LHCN-M2 (cell line): ENCODE measurements around the gene TEAD1. TPM values are rescaled to one million over a fixed set of nuclear protein-coding genes. Genes with fewer than 3 reads are reported as not detected.

Experiments
- DNase-seq: peaks from one replicate; pipeline ENCODE4 v3.0.0-alpha.2; 2012; ENCODE audit warnings: low read depth
- total RNA-seq: library from RNA; depleted of rRNA; stranded (reverse); fragments of >200 nt; gene quantifications from 2 replicates; pipeline ENCODE4 v1.2.3, GENCODE V29; 2014

TEAD1 gene
- total RNA-seq, 1 experiment from 2014 or later, result 105 TPM

DNA sequence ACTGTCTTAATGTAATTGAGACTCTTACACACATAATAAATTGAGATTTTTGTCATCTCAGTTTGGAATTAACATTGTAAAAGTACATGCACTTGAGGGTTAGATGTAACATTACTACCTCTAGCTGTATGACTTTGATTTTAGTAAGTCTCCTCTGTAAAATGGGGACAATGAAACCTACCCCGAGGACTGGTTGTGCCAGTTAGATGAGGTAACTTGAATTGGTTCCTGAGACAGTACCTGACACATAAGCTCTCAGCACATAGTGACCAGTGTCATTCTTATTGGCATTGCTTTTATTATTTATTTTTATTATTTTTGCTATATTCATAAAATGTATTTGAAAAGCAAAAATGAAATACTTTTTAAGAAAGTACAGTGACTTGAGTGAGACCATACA, 114.8 kb downstream of the TEAD1 start:
- DNase-seq, result no peak

DNA sequence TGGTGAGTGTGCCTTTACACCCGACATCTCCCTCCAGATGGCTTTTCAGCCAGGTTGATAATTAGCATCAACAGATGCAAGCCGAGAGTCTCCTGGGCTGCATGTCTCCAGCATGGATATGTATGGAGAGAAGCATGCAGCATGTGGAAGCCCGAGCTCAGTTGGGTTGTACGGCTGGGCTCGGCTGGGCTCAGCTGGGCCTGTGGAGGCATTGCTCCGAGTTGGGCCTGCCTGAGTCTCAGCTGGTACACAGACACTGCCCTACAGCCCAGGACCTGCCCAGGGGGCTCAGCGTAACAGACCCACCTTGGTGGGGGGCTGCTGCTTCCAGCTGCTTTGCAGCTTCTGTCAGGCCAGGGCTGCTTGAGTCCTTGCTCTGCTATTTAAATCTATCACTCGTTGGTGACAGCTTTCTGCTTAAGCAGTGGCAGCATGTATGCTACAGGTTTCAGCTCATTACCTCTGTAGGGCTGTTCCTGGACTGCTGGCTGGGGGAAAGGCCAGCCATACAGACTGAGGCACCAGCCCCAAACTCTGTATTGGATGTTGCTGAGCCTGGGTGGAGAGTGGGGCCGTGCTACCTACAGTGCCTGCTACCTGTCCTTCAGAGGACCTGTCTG, 115.5 kb downstream of the TEAD1 start:
- DNase-seq, result no peak

DNA sequence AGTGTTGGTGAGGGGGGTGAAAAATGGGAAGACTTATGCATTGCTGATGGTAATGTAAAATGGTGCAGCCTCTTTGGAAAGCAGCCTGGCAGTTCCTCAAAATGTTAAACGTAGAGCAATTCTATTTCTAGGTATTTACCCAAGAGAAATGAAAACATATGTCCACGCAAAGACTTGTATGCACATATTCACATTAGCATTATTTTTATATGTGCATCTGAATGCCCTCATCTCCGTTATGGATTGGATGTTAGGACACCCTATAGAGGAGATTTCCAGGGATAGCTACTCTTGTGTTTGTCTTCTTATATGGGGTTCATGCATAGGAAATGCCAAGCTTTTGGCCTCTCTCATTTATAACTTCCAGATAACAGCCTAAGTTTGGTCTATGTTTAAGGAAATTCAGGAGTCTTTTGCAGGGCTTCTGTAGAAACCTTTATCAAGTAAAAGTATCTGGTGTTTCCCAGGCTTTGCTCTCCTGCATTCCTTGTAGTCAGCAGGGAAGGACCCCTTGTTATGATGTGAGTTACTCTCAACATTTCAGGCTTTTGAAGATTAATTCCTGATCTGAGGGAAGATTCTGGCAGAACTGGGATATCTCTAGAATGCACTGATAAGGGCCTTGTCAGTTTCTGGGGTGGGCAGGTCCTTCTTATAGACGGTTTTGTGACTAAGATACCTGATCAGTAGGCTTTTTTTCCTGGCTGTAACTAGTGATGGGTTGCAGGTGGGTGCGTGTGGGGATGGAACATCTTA, 116.8 kb downstream of the TEAD1 start:
- DNase-seq, result no peak

DNA sequence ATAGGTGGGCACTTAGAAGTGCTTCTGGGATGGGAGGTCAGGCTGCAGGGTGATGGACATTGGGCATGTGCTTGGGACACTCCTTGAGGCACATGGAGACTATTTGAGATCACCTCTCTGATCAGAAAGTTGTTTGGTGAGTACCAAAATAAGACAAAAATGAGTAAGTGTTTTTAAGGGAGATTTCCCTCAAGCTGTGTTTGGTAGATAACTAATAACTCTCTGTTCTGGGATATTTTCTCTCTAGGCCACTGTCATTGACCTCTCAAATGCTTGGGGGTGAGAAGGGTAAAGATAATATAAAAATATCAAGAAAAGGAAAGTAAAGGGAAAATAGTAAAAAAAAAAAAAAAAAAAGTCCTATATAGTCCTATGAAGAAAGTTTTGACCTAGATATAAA, 117.8 kb downstream of the TEAD1 start:
- no peak for DNase-seq

DNA sequence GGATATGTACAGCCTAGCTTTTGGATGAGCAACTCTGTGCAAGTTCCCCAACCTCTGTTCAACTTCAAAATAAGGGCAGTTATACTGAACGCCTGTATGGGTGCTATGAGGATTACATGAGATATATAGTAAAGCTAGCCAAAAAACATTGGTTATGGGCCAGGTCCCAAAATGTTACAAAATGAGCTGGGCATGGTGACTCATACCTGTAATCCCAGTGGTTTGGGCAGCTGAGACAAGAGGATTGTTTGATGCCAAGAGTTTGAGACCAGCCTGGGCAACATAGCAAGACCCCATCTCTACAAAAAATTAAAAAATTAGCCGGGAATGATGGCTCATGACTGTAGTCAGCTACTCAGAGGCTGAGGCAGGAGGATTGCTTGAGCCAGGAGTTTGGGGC, 118.4 kb downstream of the TEAD1 start:
- DNase-seq, result peak; percentile 90

DNA sequence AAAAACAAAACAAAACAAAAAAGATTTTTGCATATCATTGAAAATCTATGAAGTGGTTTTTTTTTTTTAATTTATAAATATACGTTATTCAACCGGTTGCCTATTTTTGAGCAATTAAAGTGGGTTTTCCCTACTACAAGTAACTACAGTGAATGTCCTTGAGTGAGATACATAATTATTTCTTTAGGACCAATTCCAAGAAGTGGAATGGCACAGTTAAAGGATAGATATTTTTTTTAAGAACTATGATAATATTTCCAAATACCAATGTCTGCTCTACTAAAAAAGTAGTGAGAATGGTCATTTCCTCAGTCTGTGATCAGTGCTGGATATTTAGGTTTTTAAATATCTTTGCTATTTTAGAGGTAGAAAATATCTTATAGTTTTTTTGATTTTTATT, 118.8 kb downstream of the TEAD1 start:
- DNase-seq, result no peak

DNA sequence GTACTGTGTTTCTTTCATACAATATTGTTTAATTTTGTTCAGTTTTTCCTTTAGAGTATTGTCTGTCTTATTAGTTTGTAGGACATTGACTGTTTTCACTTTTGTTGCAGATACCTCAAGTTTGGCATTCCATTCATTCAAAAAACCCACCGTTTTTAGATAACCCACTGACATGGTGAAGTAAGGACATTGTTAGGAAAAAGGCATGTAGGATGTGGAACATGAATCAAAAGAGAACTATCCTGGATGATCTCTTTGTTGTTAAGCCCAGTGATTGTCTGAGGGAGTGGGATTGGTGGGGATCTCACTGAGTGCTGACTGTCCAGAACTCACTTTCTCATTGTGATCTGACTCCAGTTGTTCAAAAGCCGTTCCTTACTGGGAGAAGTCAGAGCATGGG, 119.3 kb downstream of the TEAD1 start:
- no peak for DNase-seq

DNA sequence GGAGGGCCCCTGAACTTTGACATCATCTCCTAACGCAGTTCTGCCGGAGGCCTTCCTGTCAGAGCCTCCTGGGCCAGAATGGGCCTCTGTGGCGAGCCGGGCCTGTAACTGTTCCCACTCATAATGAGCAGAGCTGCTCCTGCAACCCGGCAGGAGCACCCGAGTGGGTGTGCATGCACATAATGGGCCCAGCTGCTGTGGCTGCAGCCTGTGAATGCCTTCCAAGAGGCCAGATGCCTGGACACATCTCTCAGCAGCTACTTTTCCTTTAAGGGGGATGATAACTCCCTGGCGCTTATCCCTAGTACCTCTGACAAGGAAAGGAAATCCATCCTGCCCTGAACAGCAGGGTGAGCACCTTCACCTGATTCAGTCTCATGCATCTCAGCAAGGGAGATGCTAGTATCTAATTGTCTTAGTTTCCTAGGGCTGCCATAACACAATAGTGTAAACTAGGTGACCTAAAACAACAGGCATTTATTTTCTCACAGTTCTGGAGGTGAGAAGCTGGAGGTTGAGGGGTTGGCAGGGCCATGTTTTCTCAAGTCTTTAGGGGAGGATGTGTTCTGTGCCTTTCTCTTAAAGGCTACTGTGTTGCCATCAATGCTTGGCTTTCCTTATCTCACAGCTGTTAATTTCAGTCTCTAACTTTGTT, 120.5 kb downstream of the TEAD1 start:
- DNase-seq, result no peak

DNA sequence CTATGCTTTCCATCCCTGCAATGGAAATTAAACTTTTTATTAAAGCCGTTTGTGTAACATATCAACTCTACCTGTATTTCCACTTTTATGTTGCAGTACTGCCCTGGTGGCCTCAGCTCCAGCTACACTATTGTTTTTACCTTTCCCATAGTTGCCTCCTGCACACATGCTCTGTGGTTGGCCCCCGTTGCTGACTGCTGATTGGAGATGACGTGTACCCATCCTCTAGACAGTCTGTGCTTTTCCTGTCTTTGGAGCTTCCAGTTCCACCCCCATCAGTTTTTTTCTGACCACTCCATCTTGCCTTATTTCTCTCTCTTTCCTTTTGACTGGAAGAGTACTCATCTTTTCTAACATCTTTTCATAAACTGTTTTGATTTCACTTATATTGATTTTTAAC, 123.8 kb downstream of the TEAD1 start:
- DNase-seq, result no peak

DNA sequence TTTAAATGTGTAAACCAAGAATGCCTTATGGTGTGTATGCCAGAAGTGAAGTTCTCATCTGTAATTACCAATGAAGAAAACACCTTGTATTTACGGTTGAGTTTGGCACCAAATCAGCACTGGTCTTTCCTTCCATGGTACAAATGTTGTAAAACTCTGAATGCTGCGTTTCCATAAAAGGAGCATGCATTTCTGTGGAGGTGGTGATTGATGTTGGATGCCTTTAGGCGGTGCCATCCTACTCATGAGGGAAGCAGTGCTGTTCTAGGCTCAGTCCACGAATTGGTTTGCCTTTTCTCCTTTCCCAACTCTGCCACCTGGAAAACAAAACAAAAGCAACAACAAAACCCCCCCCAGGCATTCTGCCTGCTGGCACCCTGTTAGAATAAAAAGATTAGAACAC, 124.4 kb downstream of the TEAD1 start:
- DNase-seq, result no peak

DNA sequence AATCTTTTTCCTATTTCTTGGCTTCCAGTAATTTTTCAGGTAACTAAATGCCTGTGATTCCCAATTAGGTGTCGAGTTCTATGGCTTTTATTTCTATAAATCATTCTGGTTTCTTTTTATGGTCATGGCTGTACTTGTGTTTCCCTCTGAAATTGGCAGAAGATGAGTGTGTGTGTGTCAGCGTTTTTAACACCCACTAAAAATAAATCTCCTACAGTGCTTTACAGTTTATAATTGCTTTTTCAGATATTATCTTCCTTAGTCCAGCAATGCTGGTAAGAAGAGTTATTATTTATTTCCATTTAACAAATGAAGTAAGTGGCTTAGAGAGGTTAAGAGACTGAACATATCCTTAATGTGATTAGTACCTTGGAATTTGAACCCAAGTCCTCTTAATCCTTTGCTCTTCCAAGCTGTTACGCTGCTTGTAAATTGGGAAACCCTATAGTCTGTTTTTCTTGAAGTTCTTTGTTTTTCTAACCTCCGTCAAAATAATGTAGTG, 125.2 kb downstream of the TEAD1 start:
- no peak for DNase-seq

DNA sequence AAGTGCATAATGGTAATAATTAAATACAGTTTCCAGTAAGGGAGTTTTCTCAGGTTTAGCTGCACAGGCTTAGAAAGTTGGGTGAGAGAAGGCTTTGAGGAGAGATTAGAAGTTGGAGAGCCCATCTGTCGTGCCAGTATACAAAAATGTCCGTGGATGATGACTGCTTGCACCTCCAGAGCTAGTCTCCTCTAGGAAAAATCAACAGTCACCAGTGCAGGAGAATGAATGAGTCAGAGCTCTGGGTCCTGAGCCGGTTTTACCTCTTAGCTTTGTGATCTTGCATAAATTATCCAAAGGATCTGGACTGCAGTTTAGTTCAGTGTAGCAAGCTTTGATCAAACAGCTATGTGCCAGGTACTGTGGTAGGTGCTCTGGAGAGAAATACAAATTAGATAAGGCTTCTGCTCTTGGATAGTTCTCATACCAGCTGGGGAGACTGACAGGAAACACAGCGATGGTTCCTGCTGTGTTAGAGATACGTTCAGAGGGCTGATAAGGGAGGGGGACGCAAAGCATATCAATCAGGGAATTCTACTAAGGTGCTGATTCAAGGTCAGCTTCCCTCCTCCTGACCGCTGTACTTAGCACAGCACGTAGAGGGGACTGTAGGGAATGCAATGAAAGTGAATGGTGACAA, 125.9 kb downstream of the TEAD1 start:
- DNase-seq, result peak; percentile 73

DNA sequence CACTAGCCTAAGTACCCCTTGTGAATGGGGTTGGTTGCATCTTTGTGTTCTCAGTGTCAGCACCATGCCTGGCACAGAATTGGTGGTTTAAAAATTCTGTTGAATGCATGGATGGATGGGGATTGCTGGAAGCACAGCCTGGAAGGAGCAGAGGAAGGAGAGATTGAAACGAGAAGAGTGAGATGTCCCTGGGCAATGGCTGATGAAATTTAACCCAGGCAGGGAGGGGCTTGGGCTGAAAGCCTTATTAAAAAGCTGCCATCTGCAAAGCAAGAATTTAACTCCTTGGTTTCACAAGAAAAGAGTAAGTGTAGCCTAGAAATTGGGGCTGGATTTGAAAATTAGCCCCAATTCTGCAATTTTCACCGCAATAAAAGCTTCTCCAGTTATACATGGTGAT, 126.7 kb downstream of the TEAD1 start:
- DNase-seq, result no peak

DNA sequence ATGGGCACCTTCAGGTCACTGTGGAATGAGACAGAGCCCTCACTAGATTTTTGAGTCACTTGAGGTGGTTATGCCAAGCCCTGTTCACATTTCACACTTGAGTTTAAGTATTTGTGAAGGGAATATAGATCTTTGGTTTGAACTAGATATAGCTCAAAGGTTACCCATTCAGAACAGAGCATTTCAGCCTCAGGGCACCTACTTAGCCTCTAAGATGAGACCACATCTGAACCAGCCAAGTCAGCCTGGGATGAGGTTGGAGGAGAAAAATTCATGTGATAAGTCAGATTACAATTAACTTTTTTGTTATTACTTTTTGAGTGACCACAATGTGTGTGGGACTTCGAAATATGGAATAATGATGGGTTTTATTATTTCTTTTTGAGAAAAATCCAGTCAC, 127.8 kb downstream of the TEAD1 start:
- DNase-seq, result no peak

DNA sequence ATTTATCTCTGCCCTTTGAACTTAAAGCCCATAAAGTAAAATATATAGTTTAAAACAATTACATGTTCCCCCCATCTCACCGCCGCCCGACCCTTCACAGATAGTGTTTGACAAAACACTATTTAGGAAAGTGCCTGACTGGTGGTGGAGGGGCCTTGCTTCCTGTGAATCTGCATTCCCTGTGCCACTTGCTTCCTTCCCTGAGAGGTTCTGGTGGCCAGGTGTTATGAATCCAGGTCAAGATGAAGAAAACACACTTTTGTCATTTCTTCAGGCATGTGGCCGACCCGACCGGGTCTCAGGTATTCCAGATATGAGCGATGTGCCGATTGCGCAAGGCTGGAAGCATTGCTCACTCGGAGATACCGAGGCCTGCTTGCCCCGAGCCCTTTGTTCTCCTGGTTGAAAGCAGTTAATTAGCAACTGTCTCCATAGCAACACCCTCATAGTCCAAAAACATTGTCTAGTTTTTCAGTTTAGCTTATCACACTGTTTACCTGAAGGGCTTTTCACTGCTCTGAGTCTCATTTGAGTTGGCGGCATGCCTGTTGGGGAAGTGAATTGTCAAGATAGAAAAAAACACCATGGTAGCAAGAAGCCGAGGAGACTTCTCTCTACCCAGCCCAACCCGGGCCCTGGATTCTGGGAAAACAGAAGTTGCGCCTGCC, 128.3 kb downstream of the TEAD1 start:
- peak; percentile 40 for DNase-seq

DNA sequence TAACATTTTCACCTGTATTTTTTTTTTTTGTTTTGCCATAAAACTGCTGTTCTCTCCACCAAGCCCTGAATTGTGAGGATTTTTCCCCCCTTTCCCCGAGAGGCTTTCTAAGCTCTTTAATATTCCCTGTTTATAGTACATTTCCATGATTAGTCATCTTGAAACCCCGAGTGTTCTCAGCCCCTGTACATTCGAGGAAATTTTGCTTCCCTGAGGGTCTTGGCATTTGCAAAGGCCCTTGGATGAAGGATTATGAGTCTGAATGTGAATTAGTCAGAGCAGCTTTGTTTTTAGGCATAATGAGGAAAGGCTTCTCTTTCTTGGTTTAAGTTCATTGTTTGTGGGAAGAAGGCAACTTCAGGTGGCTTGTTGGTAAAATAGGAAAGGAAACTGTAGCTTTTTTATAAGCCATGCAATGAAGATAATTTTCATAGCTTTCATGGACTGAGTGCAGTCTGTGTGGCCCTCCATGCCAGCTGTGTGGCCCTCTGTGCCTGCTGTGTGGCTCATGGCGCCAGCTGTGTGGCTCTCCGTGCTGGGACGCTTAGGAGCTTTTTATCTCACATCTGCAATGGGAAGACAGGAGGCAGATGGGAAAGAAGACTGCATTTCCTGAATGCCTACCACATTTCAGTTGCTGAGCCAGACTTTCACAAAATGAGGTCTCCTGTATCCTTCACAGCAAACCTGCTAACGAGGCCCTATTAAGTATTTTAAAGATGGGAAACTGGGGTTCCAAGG, 129.0 kb downstream of the TEAD1 start:
- peak; percentile 43 for DNase-seq

DNA sequence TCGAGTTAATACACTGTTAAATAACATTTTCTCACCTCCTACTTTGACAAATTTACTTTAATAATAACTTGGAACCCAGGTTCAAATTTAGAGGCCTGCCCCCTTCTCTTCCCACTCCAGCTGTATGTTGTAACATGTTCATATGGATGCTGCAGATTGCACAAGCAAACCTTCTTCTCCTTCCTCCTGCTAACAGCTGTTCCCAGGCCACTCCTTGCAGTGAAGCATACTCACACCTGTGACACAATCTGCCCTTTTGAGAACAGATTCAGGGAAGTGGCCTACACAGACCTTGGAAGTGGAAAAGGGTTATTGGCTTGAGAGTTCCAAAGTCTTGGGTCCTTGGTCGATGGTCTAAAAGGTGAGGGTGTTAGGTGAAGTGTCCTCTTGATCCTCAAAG, 131.9 kb downstream of the TEAD1 start:
- DNase-seq, result peak; percentile 65

DNA sequence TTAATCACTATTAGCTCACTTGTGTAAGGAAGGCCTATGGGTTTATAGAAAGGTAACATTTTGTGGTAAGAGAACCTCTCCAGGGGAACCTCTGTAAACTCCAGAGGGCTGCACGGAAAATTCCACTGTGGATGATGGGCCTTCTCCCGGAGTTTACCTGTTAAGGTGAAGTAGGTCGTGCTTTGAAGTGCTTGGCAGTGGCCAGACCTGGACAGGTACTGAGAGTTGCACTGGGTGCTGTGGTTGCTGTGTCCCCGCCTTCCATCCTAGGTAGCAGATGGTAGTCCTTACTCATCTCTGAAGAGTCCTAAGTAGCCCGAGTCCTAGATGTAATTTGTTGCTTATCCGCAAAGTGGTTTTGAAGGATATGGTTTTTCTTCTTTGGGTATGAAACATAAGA, 133.4 kb downstream of the TEAD1 start:
- DNase-seq, result no peak

DNA sequence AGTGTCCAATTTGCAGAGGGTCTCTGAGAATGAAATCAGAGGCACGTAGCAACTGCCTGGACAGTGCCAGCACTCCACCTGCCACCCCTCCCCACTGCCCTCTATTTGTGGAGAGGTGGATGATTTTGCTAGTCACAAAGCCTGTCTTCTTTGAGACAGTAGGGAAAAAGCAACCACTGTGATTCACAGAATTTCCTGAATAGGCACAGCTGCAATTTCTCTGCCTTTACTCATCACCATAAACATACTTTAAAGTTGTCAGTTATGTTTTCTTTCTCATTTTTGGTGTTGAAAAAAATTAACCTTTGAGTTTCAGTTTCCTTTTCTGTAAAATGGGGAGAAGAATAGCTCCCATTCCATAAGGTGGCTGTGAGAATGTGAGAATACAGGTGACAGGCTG, 134.3 kb downstream of the TEAD1 start:
- peak; percentile 85 for DNase-seq

DNA sequence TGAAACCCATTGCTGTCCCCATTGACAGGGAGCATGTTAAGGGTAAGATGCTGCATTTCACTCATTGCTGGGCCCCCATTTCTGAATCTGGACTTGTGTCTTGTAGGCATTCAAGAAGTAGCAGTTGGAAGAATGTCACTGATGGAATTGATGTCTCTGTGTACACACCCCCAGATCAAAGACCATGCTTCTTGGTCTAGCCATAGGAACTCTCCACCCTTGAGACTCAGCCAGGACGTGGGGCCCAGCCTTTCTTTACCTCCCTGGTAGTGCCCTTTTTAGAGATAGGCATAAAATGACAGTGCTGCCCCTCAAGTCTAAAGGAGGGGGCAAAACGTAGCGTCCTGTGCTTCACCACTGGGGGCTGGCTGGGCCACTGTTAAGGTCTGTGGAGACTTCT, 135.1 kb downstream of the TEAD1 start:
- DNase-seq, result no peak
